HG02588 (cell line): ENCODE results near the gene TBC1D22A.

ENCODE experiments used
- ATAC-seq: cut with Tn5 transposase; IDR thresholded peaks from one replicate; pipeline ENCODE4 v1.9.1; 2021; ENCODE audit warnings: mild to moderate bottlenecking, moderate library complexity; ENCODE audit not compliant: unreplicated experiment

Gene TBC1D22A

DNA sequence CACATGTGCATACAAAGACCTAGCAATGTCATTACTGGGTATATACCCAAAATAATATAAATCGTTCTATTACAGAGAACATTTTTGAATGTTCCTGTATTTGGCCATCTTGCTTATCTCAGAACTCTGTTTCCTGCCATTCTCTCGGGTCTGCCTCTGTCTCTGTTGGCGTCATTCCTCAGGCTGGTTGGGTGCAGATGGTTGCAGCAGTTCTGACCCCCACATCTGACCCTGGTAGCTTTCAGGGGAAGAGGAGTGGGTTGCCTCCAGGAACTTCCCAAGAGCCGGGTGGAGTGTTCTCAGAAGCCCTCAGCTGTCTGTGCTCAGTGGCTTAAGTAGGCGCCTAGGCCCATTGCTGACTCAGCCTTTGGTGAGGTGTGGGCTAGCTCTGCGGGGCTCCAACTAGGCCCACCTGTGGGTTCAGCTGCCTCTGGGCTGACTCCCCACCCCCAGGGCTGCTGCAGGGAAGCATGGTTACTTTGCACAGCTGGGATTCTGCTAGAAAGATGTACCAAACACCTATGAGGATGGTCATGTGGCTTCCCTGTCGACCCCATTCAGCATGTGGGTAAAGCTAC lies 114.0 kb downstream of the TBC1D22A start:
- no peak for ATAC-seq

DNA sequence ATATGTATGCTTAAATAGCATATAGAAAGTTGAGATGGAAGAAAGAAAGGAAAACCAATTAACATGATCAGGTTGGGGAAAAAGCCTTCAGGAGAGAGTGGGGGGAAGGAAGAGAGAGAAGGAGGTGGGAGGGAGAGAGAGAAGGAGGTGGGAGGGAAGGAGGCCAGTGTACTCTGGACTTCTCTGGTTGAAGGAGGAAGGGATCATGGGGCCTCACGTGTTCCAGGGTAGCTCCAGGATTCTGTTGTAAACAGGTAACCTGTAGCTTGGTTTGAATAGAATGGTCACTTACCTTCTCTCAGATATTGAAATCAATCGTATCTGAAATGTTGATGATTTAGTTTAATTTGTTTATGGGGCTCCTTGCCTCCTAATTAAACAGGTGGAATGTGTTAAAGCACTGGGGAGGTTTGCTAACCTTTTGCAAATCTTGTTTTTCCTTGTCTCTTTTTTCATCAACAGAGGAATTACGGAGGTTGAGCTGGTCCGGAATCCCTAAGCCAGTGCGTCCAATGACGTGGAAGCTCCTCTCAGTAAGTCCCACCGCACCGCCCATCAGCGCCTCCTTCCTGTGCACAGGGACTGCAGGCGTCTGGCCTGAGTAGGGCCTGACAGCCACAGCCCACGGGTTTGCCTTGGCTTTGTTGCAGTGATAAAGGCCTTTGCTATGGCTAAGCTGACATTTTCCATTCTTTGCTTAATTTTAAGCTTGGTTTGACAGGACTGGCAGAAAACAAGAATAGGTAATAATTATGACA lies 115.9 kb downstream of the TBC1D22A start:
- ATAC-seq = no peak

DNA sequence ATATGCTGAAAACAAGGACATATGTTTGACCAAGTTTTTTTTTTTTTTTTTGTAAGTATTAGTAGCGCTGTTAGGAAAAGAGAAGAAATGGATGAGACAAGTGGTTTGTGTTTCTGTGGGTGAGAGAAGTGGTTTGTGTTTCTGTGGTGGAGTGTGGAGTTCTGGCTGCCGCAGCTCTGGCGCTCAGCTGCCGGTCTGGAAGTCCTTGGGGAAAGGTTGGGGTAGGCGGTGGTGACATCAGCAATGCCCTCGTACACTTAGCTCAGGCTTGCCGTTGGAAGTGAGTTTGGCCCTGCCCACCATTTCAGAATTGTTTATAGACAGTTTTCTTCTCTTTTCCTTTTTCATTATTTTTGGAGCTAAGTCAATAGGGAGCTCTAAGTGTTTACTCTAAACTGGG lies 116.6 kb downstream of the TBC1D22A start:
- ATAC-seq = no peak

DNA sequence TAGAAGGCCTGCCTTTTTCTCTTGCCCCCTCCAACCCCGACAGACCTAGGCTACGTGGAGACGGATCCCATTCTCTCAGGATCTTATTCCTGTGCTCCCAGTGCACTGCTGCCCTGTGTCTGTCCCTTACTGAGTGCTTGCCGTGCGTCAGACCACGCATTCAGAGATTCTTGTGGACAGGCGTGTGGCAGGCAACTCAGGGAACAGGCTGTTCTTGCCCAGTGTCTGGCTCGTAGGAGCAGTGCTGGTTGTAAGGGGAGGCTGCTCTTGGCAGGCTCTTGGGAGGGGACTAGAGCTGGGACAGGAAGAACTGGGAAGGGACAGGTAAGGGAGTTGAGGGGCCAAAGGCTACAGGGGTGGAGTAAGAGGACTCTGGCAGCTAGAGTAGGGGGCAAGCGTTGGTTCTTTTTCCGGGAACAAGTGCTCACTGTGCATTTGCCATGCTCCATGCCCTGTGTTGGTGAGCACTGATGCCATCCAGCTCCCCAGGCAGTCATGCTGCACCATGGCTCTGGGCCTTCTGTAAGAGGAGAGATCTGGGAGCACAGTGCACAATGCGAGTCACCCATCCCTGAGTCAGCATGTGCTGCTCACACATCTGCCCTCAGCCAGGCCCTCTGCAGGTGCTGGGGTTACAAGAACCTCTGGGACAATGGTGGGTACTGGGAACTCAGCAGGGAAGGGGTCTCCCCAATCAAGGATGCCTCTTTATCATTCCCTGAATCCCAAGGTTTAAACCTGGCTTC lies 119.1 kb downstream of the TBC1D22A start:
- ATAC-seq = no peak

DNA sequence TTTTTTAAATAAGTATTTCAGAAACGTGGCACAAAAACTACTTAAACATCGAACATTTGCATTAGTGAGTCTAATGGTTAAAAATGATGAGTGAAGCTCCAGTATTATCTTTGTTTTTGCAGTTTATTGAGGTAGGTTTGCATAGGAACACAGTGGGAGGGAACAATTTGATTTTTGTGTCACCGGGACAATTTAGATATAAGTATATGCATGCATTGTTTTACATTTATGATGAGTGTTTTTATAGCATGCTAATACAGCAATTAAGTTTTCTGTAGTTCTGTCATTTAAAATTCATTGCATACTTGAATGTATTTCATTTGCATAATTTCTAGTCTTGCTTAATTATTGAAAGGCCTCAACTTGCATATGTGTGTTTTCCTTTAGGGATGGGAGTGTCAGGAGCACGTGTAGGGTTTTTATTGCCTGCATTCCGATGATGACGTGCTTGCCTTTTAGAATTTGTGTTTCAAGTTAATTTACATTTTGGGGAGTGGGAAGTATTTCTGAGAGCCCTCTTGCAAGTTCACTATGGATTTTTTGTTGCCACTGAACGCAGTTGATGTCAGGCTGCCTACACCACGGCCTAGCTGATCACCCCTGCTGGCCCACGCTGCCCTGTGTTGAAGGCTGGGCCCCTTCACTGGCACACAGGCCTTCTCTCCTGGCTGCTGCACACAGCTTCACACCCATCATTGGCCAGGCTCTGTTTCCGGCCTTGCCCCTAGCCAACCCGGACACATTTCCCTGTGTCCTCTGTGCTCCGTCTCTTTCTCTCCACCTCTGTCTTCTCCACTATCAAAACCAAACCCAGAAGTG lies 120.9 kb downstream of the TBC1D22A start:
- ATAC-seq = no peak

DNA sequence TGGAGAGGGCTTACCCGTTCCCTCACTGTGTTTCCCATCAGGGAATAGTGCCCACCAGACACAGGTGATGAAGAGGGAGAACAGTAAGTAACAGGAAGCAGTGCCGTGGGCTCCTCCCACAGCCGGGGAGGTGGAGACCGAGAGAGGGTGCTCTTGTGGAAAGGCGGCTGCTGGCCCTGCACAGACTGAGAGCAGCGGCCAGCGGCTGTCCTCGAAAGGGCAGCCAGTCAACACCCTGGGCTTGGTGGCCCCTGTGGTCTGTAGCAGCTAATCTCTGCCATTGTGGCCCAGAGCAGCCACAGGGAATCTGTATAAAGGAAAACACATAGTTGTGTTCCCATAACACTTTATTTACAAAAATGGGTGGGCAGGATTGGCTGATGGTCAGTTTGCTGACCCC lies 121.9 kb downstream of the TBC1D22A start:
- no peak for ATAC-seq

DNA sequence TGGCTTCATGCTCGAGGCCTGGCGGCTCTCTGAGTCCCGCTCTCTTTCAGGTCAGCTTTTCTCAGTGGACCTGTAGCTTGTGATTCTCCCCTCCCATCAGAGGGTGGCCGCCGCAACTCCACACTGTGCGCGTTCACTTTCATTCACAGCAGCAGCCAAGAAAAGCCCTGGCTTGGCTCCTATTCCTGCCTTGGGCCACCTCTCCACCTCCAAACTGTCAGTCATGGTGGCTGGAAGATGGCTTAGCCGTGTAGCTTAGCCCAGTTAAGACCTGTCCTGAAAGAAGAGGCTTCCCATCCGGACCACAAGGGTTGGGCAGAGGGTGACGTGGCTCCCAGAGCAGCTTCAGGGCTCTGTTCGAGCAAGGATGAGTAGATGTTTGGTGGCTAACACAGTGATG lies 125.5 kb downstream of the TBC1D22A start:
- no peak for ATAC-seq

DNA sequence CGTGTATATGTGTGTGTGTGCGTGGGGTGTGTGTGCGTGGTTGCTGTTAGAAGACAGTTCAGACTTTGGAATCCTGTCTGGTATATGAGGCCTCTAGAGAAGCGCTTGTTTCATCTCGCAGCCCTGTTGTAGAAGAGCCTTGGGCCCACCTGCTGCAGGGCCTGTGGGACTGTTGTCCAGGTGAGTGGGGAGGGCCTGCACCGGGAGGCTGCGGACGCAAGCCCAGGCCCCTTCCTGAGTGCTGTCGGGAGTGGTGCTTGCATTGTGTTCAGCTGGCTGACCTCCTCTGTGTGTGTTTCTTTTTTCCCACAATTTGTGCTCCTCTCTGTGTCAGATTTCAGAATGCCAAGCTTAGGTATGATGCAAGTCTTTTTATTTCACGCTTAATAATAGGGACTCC lies 128.4 kb downstream of the TBC1D22A start:
- ATAC-seq = no peak

DNA sequence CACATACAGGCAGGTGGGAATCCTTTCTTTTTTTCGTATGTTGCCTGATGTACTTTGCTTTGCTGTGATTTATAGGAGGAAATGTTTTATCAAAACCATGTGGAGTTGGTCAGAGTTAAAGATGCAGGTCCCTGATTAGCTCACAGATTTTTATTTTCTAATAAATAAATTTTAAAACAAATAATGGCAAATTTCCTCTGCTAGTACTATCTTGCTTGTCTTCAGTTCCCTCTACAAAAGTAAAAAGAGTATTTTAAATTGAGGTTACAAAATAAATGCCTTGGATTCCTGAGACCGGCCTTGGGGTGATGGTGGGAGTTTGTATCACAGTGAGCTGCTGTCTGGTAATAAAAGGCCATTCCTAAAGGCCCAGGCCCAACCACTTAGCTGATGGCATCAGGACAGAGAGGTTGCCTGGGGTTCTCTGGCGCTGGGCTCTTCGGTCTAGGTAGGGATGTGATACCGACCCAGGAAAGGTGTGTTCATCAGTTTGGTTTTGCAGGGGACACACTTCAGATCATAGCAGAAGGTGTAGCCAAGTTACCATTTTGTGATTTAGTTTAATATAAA lies 129.0 kb downstream of the TBC1D22A start:
- ATAC-seq = no peak

DNA sequence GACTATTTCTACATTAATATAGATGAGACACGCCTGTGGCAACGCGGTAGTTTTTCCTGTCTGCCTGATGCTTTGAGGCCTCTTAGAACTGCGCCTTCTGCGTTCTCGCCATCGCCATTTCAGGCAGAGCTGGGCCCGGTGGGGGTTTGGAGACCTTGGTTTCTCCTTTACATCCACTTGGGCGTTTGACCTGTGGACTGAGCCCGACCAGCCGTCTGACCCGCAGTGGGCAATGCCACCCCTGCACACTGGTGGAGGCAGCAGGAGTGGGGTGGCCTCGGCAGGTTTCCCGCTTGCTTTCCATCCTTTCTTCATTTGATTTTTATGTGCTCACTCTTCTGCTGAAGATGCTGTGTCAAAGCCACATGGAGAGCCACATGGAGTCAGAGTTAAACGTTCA lies 130.4 kb downstream of the TBC1D22A start:
- ATAC-seq = no peak

DNA sequence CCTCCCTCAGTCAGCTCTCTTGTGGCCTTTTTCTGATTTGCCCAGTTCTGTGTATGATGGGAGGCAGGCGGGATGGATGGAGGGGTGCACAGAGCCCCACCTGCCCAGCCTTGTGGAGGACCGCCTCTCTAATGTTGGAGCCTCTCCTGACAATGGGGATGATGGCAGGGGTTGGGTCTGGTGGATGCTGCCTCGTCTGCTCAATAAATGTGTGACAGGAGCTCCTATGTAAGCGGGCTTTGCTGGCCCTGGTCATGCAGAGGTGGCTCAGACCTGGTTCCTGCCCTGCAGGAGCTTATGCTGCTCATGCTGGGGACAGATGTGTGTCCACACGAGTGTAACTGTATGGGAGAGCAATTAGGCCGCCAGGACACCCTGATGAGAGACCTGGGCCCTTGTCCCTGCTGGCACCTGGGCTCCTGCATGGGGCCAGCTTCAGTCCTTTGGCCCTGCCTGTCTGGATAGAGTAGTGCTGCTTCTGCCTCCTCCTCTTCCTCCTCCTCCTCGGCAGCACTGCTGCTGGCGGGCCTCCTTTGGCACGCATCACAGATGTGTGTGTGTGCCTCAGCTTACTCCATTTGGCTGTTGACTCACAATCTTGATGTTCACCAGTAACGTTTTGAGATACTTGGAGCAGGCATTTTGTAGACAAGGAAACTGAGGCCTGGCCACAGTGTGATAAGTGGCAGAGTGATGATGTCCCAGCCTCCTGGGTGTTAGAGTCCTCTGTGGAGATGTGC lies 131.0 kb downstream of the TBC1D22A start:
- no peak for ATAC-seq

DNA sequence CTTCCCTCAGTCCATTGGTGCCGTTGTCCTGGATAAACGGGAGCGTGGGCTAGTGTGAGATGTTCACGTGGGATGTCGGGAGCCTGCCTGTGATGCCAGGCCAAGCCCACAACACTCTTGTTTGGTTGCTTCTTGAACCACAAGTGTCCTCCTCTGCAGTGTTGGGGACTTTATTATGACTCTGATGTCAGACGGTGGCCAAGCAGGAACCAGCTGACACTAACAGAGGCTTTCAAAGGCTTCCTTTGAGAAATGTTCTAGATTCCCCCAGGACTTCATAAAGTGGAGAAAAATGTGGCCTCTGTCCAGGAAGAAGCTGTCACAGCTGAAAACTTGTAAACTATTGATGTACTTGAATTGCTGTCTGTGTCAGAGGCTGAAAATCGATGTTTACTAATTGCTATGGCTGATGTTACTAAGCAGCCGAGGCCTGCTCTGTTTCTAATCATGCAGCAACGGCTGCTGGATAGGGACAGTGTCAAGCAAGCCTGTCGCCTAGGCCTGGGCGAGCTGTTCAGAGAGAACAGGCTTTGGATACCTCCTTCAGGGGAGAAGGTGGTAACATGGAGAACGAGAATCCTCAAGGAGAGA lies 131.7 kb downstream of the TBC1D22A start:
- no peak for ATAC-seq

DNA sequence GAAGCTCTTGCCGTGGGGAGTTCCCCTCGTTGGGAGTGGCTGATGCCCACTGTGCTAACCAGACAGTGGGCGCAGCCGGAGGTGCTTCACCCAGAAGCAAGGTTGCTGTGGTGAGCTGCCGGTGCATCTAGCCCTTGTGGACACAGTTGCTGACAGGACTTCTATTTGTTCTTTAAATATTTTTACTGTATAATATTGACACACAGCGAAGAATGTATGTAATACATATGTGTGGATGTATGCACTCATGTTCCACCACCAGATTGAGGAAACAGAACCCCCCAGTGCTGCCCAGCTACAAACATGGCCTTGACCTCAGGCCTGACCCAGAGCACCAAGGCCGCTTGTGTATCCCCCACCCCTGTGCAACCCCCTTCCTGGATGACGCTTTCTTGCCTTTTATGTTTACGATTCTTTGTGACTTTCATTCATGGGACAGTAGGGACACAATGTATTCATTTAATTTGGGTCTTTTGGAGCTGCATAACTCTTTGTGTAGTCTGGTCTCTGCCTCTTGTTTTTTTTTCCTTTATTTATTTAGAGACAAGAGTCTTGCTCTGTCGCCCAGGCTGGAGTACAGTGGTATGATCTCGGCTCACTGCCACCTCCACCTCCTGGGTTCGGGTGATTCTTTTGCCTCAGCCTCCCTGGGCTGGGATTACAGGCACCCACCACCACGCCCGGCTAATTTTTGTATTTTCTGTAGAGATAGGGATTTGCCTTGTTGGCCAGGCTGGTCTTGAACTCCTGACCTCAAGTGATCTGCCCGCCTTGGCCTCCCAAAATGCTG lies 132.6 kb downstream of the TBC1D22A start:
- no peak for ATAC-seq

DNA sequence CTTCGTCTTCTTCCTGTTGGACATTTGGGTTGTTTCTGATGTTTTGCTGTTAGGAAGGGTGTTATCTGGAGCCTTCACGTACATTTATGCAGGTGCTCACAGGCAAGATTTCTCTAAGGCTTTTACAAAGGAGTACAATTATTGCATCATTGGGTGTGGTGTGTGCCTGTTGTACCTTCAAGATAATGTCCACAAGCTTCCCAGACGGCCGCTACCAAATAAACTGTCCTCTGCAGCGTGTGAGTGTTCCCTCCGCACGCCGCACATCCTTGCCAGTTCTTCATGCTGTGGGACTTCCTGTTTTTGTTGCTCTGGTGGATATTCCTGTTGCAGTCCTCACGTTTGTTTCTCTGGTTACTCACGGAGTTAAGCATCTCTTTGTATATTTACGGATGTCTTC lies 133.3 kb downstream of the TBC1D22A start:
- ATAC-seq = no peak

DNA sequence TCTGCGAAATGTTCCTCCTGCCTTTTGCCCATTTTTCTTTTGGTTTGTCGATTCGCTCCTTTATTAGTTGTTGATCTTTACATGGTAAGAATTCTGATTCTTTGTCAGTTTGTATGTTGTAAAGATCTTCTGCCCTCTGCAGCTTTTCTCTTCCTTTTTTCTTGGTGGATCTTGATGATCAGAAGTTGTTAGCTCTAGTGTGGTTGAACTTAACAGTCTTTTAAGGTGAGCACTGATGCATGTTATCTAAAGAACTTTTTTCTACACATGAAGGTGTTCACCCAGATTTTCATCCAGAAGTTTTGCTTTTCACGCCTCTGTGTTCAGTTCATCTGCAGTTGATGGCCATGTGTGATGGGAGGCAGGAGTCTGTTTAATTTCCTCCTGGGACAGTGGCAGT lies 133.7 kb downstream of the TBC1D22A start:
- no peak for ATAC-seq

DNA sequence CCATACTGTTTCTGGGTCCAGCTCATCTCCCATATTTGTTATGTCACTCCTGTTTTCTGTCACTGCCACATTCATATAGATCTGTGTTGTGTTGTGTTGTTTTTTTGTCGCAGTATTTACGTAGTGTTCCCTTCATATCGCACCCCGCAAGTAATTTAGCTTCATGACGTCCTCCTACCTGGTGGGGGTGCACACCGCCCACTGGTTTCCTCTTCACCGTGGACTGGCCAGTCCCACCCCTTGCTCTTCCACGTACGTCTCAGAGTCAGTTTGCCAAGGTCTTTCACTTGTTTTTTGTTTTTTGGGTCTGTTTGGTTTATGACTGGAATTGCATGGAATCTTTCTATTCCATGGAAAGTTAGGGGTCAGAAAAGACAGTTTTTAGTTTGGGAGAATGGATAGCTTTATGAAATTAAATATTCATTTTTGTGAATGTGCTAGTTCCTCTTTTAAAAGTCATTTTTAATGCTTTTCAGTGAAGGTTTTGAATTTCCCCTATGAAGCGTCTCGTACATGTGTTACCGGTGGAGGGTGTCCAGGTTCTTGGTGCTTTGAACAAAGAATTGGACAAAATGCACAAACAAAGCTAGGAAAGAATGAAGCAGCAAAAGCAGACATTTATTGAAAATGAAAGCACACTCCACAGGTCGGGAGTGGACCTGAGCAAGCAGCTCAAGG lies 134.3 kb downstream of the TBC1D22A start:
- ATAC-seq = no peak

DNA sequence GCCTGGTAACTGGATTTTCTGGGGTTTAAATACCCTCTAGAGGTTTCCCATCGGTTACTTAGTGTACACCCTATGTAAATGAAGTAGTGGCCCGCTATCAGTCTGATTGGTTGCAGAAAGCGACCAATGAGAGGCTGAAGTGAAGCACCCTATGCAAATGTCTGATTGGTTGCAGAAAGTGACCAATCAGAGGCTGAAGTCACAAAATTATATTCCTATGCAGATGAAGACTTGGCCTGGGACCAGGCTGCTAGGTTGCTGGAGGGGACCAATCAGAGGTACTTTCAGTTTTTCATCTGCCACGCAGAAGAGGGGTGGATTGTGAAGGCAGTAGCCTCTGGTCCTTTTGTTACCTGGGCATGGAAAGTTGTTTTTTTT lies 134.8 kb downstream of the TBC1D22A start:
- ATAC-seq = no peak

DNA sequence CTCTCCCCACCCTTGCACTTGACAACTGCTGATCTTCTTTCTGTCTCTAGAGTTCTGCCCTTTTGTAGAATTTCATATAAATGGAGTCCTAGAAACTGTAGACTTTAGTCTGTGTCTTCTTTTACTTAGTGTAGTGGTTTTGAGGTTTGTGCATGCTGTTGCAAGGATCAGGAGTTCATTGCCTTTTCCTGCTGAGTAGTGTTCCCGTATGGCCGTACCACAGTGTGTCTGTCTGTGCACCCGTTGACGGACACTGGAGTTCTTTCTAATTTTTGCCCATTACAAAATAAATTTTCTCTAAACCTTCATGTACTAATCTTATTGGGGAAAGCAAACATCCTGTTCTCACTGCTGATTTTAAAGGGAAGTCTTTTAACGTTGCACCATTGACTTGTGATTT lies 138.1 kb downstream of the TBC1D22A start:
- ATAC-seq = no peak

DNA sequence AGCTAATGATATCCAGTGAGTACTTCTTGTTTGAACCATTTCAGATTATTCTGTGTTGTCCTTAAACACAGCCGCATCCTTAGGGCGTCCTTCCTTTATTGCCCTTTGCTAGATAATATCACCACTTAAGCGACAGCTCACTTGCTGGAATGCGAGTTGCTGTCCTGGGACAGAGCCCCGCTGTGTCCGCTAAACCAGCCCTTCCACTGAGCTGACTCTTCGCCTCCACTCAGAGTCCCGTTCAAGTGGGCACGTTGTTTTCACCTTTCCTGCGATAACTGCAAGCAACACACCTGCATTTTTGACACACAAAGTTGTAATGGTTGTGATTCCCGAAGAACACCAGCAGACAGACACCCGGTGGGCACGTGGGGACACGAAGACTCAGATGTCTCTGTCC lies 140.0 kb downstream of the TBC1D22A start:
- no peak for ATAC-seq
